HL-60 (cell line): Measurements from ENCODE around the gene TOGARAM1.

Experiments
- GABPA ChIP-seq: IDR thresholded peaks from 2 replicates; pipeline ENCODE4 v1.6.1; 2012; ENCODE audit warnings: low read depth
- POLR2AphosphoS5 ChIP-seq: IDR thresholded peaks from 2 replicates; pipeline ENCODE4 v1.6.1; 2012; ENCODE audit warnings: low read depth
- SPI1 ChIP-seq: IDR thresholded peaks from 2 replicates; pipeline ENCODE4 v1.6.1; 2012; ENCODE audit warnings: low read depth, mild to moderate bottlenecking, borderline replicate concordance
- TF ChIP-seq, protein P1 (sequence below): IDR thresholded peaks from one replicate; pipeline ENCODE4 v1.5.1; 2011; ENCODE audit warnings: low read length, control low read depth, inconsistent platforms; ENCODE audit not compliant: insufficient read depth

DNA sequence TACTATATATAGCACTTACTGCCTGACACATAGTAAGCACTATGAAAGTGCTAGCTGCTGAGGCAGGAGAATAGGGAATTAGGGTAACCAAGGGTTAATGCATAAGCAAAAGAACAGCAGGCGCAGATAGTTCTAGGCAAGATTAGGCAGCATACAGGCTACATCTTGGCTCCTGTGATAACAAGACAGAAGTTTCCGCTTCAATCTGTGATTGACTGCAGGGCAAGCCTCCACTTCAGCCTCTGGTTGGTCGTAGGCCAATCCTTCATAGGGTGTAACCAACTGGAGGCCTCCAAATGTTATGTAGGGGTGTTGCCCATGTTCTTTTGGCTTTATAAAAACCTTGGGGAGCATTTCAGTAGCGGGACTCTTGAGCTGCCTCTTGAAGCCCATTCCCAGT, 47.1 kb upstream of the TOGARAM1 start:
- TF ChIP-seq, protein P1, sequence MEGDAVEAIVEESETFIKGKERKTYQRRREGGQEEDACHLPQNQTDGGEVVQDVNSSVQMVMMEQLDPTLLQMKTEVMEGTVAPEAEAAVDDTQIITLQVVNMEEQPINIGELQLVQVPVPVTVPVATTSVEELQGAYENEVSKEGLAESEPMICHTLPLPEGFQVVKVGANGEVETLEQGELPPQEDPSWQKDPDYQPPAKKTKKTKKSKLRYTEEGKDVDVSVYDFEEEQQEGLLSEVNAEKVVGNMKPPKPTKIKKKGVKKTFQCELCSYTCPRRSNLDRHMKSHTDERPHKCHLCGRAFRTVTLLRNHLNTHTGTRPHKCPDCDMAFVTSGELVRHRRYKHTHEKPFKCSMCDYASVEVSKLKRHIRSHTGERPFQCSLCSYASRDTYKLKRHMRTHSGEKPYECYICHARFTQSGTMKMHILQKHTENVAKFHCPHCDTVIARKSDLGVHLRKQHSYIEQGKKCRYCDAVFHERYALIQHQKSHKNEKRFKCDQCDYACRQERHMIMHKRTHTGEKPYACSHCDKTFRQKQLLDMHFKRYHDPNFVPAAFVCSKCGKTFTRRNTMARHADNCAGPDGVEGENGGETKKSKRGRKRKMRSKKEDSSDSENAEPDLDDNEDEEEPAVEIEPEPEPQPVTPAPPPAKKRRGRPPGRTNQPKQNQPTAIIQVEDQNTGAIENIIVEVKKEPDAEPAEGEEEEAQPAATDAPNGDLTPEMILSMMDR = no peak
- TF ChIP-seq SPI1 = no peak
- TF ChIP-seq POLR2AphosphoS5 = no peak
- no peak for TF ChIP-seq GABPA
